ENCODE results near the gene KRT27.
A peak's percentile ranks its signal among the peaks of the same experiment; 100 is the strongest.

KRT27 gene

GRCh38 chr17:40809721-40810421, 27.5 kb upstream of the KRT27 start:
- no peak for DNase-seq (ENCODE audit: low read depth, low spot score)

- DNase-seq (ENCODE audit: low read depth, low spot score) = no peak
Measured at GRCh38 chr17:40806131-40806530, 23.8 kb upstream of the KRT27 start.

- peak; percentile 80 for DNase-seq (ENCODE audit: low read depth, low spot score)
Measured at GRCh38 chr17:40803617-40804082, 21.3 kb upstream of the KRT27 start.

- DNase-seq (ENCODE audit: low read depth, low spot score) = no peak
Measured at GRCh38 chr17:40801157-40801556, 18.8 kb upstream of the KRT27 start.

DNA sequence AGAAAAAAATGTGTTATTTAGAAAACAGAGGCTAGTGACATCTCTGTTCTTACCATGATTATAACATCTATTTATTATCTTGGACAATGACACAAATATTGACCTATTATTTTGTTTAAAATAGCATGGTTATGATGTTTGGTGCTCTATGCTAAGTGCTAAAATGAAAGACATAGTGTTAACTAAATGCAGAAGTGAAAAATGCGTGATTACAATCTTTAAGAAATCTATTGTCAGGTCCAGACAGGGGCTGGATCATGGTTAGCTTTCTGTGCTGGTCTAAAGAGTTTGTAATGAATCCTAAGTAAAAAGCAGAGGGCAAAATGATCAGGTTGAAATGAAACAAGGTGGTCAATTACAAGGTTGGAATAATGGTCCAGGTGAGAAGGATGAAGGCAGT, 18.0 kb upstream of the KRT27 start:
- no peak for DNase-seq (ENCODE audit: low read depth, low spot score)

- no peak for DNase-seq (ENCODE audit: low read depth, low spot score)
Measured at GRCh38 chr17:40799859-40800258, 17.5 kb upstream of the KRT27 start, which contains the start of gene KRT28. Gene KRT28, minus strand, starts transcription at chr17:40799959. Its CDS starts 66 bp downstream, at chr17:40799893.

- no peak for DNase-seq (ENCODE audit: low read depth, low spot score)
Measured at GRCh38 chr17:40796846-40797245, 14.5 kb upstream of the KRT27 start.

- no peak for DNase-seq (ENCODE audit: low read depth, low spot score)
Measured at GRCh38 chr17:40795019-40795667, 12.8 kb upstream of the KRT27 start.

- no peak for DNase-seq (ENCODE audit: low read depth, low spot score)
Measured at GRCh38 chr17:40794466-40794865, 12.1 kb upstream of the KRT27 start.

DNA sequence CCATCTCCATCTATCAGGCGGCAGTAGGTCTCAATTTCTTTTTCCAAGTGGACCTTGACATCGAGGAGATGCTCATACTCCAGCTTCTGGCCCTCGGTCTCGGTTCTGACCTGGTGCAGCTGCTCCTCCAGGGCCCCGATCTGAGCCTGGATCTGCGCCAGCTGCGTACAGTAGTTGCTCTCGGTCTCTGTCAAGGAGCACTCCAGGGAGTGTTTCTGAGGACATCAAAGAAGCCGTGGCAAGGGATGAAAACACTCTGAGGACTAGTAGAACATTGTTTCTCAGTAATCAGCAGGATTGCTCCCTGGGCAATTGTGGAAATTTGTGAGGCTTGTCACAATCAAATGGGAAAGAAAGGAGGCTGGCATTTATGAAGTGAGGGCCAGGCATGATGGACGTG, 11.5 kb upstream of the KRT27 start:
- no peak for DNase-seq (ENCODE audit: low read depth, low spot score)

GRCh38 chr17:40791787-40792436, 9.6 kb upstream of the KRT27 start:
- DNase-seq (ENCODE audit: low read depth, low spot score) = no peak

DNA sequence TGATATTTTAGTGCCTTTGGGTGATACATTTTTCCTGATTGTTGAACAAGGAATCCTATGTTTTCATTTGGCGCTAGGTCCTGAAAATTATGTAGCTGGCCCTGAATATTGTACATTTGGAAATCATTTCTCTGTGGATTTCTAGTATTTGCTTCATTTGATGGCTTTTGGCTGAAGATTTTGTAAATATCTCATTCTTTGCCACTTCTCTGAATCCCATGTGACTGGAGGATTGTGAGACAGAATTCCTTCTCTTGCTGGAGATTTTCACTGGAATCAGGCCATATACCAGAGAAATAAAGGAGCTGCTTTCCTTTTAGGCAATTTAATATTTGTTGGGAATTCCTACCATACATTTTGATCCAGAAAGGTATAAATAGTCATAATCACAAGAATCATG, 8.8 kb upstream of the KRT27 start:
- no peak for DNase-seq (ENCODE audit: low read depth, low spot score)

- DNase-seq (ENCODE audit: low read depth, low spot score) = peak; percentile 30
Measured at GRCh38 chr17:40779181-40779909, 3.0 kb downstream of the KRT27 start.

- no peak for DNase-seq (ENCODE audit: low read depth, low spot score)
Measured at GRCh38 chr17:40778461-40778860, 3.9 kb downstream of the KRT27 start.

DNA sequence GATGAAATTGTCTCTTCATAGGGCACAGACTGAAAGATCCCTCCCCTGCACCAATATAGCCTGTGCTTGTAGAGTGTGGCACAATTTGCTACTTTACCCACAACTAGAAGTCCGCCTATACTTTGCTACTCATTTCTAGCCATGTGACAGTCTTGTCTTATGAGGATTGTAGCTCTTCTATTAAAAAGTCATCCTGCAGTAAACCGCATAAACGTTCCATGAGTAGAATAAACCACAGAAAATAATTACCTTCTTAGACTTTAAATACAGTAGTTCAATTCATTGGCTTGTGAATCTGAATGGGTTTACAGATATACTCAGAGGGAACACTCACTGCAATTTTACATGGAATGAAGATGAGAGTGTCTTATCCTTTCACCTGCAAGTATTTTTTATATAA, 4.4 kb downstream of the KRT27 start:
- DNase-seq (ENCODE audit: low read depth, low spot score) = no peak

DNA sequence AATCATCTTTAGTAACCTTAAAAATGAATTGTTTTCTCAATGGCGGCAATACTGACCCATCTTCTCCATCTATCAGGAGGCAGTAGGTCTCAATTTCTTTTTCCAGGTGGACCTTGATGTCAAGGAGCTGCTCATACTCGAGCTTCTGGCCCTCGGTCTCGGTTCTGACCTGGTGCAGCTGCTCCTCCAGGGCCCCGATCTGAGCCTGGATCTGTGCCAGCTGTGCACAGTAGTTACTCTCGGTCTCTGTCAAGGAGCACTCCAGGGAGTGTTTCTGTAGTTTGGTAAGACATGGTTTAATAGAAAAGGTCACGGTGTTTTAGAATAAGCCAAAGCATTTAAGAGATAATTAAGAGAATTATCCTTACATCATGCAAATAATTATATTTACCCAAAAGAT, 4.9 kb downstream of the KRT27 start:
- no peak for DNase-seq (ENCODE audit: low read depth, low spot score)

DNA sequence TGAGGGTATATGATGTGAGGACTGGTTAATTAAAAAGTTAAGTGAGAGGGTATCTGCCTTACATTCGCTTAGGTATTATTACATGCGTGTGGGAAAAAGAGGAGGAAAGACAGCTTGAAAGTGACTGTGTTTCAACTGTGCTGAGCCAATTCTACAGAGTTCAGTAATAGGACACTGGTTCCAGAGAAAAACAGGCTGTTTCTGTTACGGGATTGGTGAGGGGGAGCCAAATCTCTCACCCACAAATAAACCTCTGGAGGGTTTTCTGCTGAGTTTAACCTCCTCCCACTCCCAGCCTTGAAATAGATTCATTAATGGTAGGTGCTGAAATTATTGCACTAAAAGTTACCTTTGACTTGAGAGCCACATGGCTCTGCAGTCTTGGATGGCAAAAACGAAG, 6.4 kb downstream of the KRT27 start:
- no peak for DNase-seq (ENCODE audit: low read depth, low spot score)

- DNase-seq (ENCODE audit: low read depth, low spot score) = no peak
Measured at GRCh38 chr17:40772101-40772500, 10.2 kb downstream of the KRT27 start, which contains the start of gene KRT26. Gene KRT26, minus strand, starts transcription at chr17:40772201. Its CDS starts 88 bp downstream, at chr17:40772113.

- DNase-seq (ENCODE audit: low read depth, low spot score) = no peak
Measured at GRCh38 chr17:40765657-40766056, 16.7 kb downstream of the KRT27 start.

DNA sequence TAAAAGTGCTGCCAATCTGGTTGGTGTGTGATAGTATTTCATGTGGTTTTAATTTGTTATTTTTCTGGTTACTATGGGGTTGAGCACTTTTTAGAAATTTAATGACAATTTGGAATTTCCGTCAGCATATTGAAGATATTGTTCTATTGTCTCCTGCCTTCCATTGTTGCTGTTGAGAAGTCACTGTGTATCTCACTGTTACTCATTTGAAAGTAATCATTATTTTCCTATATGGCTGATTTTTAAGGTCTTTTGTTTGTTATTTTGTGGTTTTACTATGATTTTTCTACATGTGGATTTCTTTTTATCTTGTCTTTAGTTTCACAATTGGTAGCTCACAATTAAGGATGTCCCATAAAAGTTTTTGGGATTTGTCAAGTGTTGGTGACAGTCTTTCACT, 18.6 kb downstream of the KRT27 start:
- no peak for DNase-seq (ENCODE audit: low read depth, low spot score)

DNA sequence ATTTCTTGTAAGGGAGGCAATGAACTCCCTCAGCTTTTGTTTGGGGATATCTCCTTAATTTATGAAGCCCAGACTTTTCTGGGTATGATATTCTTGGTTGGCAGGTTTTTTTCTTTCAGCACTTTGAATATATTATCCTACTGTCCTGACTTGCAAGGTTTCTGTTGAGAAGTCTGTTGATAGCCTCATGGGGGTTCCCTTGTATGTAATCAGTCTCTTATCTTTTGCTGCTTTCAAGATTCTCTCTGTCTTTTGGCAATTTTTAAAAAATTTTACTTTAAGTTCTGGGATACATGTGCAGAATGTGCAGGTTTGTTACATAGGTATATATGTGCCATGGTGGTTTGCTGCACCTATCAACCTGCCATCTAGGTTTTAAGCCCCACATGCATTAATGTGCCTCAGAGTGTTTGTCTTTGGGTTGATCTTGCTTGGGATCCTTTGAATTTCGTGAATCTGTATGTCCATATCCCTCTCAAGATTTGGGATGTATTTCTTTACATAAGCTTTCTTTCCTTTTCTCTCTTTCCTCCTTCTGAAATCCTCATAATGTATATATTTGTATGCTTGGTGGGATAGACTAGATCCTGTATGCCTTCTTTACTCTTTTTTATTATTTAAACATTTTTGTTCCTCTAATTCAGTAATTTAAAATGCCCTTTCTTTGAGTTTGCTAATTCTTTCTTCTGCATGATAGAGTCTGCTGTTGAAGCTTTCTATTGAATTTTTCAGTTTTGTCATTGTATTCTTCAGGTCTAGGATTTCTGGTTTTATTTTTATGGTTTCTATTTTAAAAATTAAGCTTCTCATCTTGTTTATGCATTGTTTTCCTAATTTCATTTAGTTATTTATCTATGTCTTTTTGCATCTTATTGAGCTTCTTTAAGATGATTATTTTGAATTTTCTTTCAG, 22.0 kb downstream of the KRT27 start:
- no peak for DNase-seq (ENCODE audit: low read depth, low spot score)
